ENCODE data around the gene PLA2G4B. TPM values are rescaled to one million over a fixed set of nuclear protein-coding genes. Genes with fewer than 3 reads are reported as not detected.

The PLA2G4B gene
- total and polyA plus RNA-seq, 7 donors: 0.92 to 6.5 (median 3.4) TPM; not detected in 1

- H3K27me3 ChIP-seq: no peaks in the 10 kb centered on the region
- no peak for DNase-seq
- WGBS, 2 donors: 55 to 66% methylated on average over 12 of the region's 12 CpGs
- H3K36me3 ChIP-seq: peaks cover 0 to 76% (median 20%) of the 10 kb centered on the region in 4 donors
- TF ChIP-seq POLR2A (IDR thresholded peaks at IDR 0.05) (no peak), POLR2AphosphoS5 (IDR thresholded peaks at IDR 0.05) (no peak), EP300 (IDR thresholded peaks at IDR 0.05) (no peak), CTCF (IDR thresholded peaks at IDR 0.05) (no peak)
- H3K4me1 ChIP-seq: no peaks in the 10 kb centered on the region
- H3K4me3 ChIP-seq: no peak overlapping the region
- intact Hi-C loops (cut with DNase I): no loop called here
- no peaks in the 10 kb centered on the region for H3K9me3 ChIP-seq
- no peak overlapping the region for H3K27ac ChIP-seq
Observed at GRCh38 chr15:41842229-41842628, 3.6 kb downstream of the PLA2G4B start.

- DNase-seq: no peak
- Histone ChIP-seq H3K9me3 (no peaks in the 10 kb centered on the region), H3K27me3 (no peaks in the 10 kb centered on the region), H3K4me3 (no peak overlapping the region), H3K27ac (no peak overlapping the region), H3K36me3 (peaks cover 0 to 82% (median 32%) of the 10 kb centered on the region in 4 donors), H3K4me1 (no peaks in the 10 kb centered on the region)
- 79 to 91% methylated on average over 10 of the region's 10 CpGs for WGBS, 2 donors
- intact Hi-C loops (cut with DNase I): no loop called here
- TF ChIP-seq POLR2AphosphoS5 (IDR thresholded peaks at IDR 0.05): no peak
- TF ChIP-seq EP300 (IDR thresholded peaks at IDR 0.05): no peak
- no peak for TF ChIP-seq POLR2A (IDR thresholded peaks at IDR 0.05)
- no peak for TF ChIP-seq CTCF (IDR thresholded peaks at IDR 0.05)
Observed at GRCh38 chr15:41843571-41843970, 4.9 kb downstream of the PLA2G4B start.

- Histone ChIP-seq H3K4me3 (no peak overlapping the region), H3K4me1 (no peaks in the 10 kb centered on the region), H3K27ac (no peak overlapping the region), H3K36me3 (peaks cover 0 to 80% (median 32%) of the 10 kb centered on the region in 4 donors), H3K27me3 (no peaks in the 10 kb centered on the region), H3K9me3 (no peaks in the 10 kb centered on the region)
- intact Hi-C loops (cut with DNase I): no loop called here
- WGBS, 2 donors: 87 to 92% methylated on average over 12 of the region's 12 CpGs
- TF ChIP-seq CTCF (IDR thresholded peaks at IDR 0.05): no peak
- TF ChIP-seq EP300 (IDR thresholded peaks at IDR 0.05): no peak
- no peak for TF ChIP-seq POLR2AphosphoS5 (IDR thresholded peaks at IDR 0.05)
- no peak for TF ChIP-seq POLR2A (IDR thresholded peaks at IDR 0.05)
- no peak for DNase-seq
Observed at GRCh38 chr15:41844814-41845213, 6.2 kb downstream of the PLA2G4B start.

- no peak overlapping the region for H3K27ac ChIP-seq
- peaks cover 0 to 9% (median 0%) of the 10 kb centered on the region in 3 donors for H3K27me3 ChIP-seq
- H3K9me3 ChIP-seq: no peaks in the 10 kb centered on the region
- no peak for DNase-seq
- H3K4me3 ChIP-seq: no peak overlapping the region
- H3K4me1 ChIP-seq: no peaks in the 10 kb centered on the region
- 93 to 94% methylated on average over 14 of the region's 14 CpGs for WGBS, 2 donors
- TF ChIP-seq EP300 (IDR thresholded peaks at IDR 0.05) (no peak), POLR2AphosphoS5 (IDR thresholded peaks at IDR 0.05) (no peak), CTCF (IDR thresholded peaks at IDR 0.05) (no peak), POLR2A (IDR thresholded peaks at IDR 0.05) (no peak)
- H3K36me3 ChIP-seq: peaks cover 0 to 57% (median 28%) of the 10 kb centered on the region in 4 donors
- intact Hi-C loops (cut with DNase I): no loop called here
Observed at GRCh38 chr15:41847206-41847605, 8.6 kb downstream of the PLA2G4B start.

- H3K4me3 ChIP-seq: no peak overlapping the region
- H3K27me3 ChIP-seq: peaks cover 0 to 16% (median 0%) of the 10 kb centered on the region in 3 donors
- intact Hi-C loops (cut with DNase I): no loop called here
- no peak for DNase-seq
- H3K9me3 ChIP-seq: no peaks in the 10 kb centered on the region
- H3K27ac ChIP-seq: no peak overlapping the region
- no peaks in the 10 kb centered on the region for H3K4me1 ChIP-seq
- 96% methylated on average over 9 of the region's 9 CpGs for WGBS, 2 donors
- TF ChIP-seq EP300 (IDR thresholded peaks at IDR 0.05) (no peak), POLR2A (IDR thresholded peaks at IDR 0.05) (no peak), CTCF (IDR thresholded peaks at IDR 0.05) (no peak), POLR2AphosphoS5 (IDR thresholded peaks at IDR 0.05) (no peak)
- peaks cover 0 to 54% (median 28%) of the 10 kb centered on the region in 4 donors for H3K36me3 ChIP-seq
Observed at GRCh38 chr15:41847981-41848380, 9.3 kb downstream of the PLA2G4B start.

Measured in sigmoid colon (tissue), 7 donors.